Natural killer cell (primary cell): Measurements from ENCODE around the gene CABP7. TPM values are rescaled to one million over a fixed set of nuclear protein-coding genes. Genes with fewer than 3 reads are reported as not detected.

Experiments used
- ATAC-seq, 3 donors: fragments of 150-1000 bp in 2 of 3; fragments of 200-7000 bp in 1 of 3; cut with Tn5 transposase; 1 replicate in 1 of 3; 2 replicates in 2 of 3; pipeline ENCODE4 v1.10.0; 2021; ENCODE audit warnings: mild to moderate bottlenecking in 2 of 3, moderate library complexity in 2 of 3
- DNase-seq, 2 donors: peaks; one replicate each; pipeline versions ENCODE4 v3.0.0 to v3.0.0-alpha.2; 2013 to 2021; ENCODE audit warnings: mixed read lengths in 1 of 2
- H3K27ac ChIP-seq: one replicate; pipeline ENCODE4 v1.5.1; 2013; ENCODE audit warnings: mild to moderate bottlenecking, low read length
- H3K27me3 ChIP-seq: one replicate; pipeline ENCODE4 v1.6.1; 2013; ENCODE audit warnings: low read length; ENCODE audit not compliant: control insufficient read depth, insufficient read depth
- H3K36me3 ChIP-seq: one replicate; pipeline ENCODE4 v1.6.1; 2013; ENCODE audit warnings: low read length; ENCODE audit not compliant: control insufficient read depth, insufficient read depth
- H3K4me1 ChIP-seq: one replicate; pipeline ENCODE4 v1.6.1; 2013; ENCODE audit warnings: low read length; ENCODE audit not compliant: control insufficient read depth, insufficient read depth
- H3K4me3 ChIP-seq: one replicate; pipeline ENCODE4 v1.5.1; 2013; ENCODE audit warnings: low read length
- H3K9me3 ChIP-seq: one replicate; pipeline ENCODE4 v1.6.1; 2013; ENCODE audit warnings: low read length; ENCODE audit not compliant: control insufficient read depth, insufficient read depth
- H3K27ac Mint-ChIP-seq, 2 donors: one replicate each; pipeline ENCODE4 v1.8.0; 2022; ENCODE audit warnings: mild to moderate bottlenecking in 2 of 2, mixed read lengths in 2 of 2, moderate library complexity in 1 of 2
- H3K27me3 Mint-ChIP-seq, 2 donors: one replicate each; pipeline ENCODE4 v1.8.0; 2022; ENCODE audit warnings: low read depth in 2 of 2, mixed read lengths in 2 of 2
- H3K36me3 Mint-ChIP-seq: one replicate; pipeline ENCODE4 v1.8.0; 2022; ENCODE audit warnings: mixed read lengths
- H3K4me1 Mint-ChIP-seq, 2 donors: one replicate each; pipeline ENCODE4 v1.8.0; 2022; ENCODE audit warnings: mixed read lengths in 2 of 2
- H3K4me3 Mint-ChIP-seq: one replicate; pipeline ENCODE4 v1.8.0; 2022; ENCODE audit warnings: mild to moderate bottlenecking, moderate library complexity, mixed read lengths
- H3K9me3 Mint-ChIP-seq, 2 donors: one replicate each; pipeline ENCODE4 v1.8.0; 2022; ENCODE audit warnings: mixed read lengths in 2 of 2
- WGBS: methylation state at CpG from one replicate; pipeline ENCODE4 v1.1.7; 2013; ENCODE audit warnings: missing lambda C conversion rate; ENCODE audit not compliant: insufficient coverage; 5-methylcytosine and 5-hydroxymethylcytosine counted together
- intact Hi-C: fragments of 100-400 bp; cut with micrococcal nuclease; formaldehyde crosslinking; loops from one replicate; pipeline ENCODE4 v1.14.2; 2022
- total RNA-seq, 4 donors: library from RNA; stranded (reverse); fragments of 120-200 nt in 1 of 4; gene quantifications; one replicate each; pipeline versions ENCODE4 v1.2.3 to v1.2.4, GENCODE V29; 2013 to 2022
- TF ChIP-seq, protein P1 (sequence below): fragments of 200-600 bp; IDR thresholded peaks from one replicate; pipeline ENCODE4 v1.8.0; 2022; ENCODE audit warnings: antibody characterized with exemption

CABP7 gene
- total RNA-seq, 3 donors from 2014 or later (not counting 1 experiment from before 2014, with no cell fraction given), result 0.35 to 0.93 (median 0.54) TPM

DNA sequence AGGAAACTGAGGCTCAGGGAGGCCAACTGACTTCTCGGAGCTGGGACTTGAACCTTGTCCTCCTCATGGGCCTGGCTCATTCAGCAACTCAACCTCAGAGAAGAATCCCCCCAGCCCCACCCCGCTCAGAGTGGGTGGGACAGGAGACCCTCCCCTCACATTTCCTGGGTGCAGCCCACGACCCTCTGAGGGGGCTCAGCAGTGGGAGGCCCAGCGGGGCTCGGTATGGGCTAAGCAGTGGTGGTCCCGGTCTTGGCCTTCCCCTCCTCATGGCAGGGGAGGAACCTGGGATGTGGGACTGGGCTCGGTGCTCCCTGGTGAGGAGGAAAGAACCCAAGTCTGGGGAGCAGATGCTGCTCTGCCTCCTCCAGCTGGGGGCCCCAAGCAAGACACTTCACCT is 14.2 kb upstream of the CABP7 start:
- no peak overlapping the region for H3K4me3 Mint-ChIP-seq
- TF ChIP-seq, protein P1, sequence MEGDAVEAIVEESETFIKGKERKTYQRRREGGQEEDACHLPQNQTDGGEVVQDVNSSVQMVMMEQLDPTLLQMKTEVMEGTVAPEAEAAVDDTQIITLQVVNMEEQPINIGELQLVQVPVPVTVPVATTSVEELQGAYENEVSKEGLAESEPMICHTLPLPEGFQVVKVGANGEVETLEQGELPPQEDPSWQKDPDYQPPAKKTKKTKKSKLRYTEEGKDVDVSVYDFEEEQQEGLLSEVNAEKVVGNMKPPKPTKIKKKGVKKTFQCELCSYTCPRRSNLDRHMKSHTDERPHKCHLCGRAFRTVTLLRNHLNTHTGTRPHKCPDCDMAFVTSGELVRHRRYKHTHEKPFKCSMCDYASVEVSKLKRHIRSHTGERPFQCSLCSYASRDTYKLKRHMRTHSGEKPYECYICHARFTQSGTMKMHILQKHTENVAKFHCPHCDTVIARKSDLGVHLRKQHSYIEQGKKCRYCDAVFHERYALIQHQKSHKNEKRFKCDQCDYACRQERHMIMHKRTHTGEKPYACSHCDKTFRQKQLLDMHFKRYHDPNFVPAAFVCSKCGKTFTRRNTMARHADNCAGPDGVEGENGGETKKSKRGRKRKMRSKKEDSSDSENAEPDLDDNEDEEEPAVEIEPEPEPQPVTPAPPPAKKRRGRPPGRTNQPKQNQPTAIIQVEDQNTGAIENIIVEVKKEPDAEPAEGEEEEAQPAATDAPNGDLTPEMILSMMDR, result no peak
- ATAC-seq (no peak), DNase-seq (no peak)
- no peaks in the 10 kb centered on the region for H3K36me3 Mint-ChIP-seq
- Histone ChIP-seq H3K9me3 (no peaks in the 10 kb centered on the region), H3K27ac (no peak overlapping the region), H3K4me1 (peaks cover 3% of the 10 kb centered on the region), H3K4me3 (no peak overlapping the region), H3K27me3 (no peaks in the 10 kb centered on the region), H3K36me3 (no peaks in the 10 kb centered on the region)
- no peaks in the 10 kb centered on the region for H3K9me3 Mint-ChIP-seq
- H3K4me1 Mint-ChIP-seq, result peaks cover 0 to 10% of the 10 kb centered on the region in 2 donors
- intact Hi-C loops, result no loop called here
- peaks cover 0 to 9% of the 10 kb centered on the region in 2 donors for H3K27me3 Mint-ChIP-seq
- no peak overlapping the region for H3K27ac Mint-ChIP-seq
- 93% methylated on average over 7 of the region's 7 CpGs for WGBS

DNA sequence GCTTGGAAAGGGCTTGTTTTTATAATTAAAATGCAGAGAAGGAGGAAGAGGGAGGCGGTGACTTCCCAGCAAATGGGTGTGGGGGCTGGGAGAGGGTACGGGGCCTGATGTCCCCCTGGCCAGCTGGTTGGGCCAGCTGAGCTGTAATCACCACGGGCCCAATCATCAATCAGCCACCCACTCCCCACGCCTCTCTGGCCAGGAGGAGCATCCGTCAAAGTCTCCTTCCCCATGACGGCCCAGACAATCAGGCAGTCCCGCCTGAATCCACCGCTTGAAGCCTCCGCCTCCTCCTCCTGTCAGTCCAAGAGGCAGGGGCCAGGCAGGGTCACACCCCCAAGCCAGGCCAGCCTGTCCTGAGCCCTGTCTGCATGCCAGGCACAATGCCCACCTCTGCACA is 13.3 kb upstream of the CABP7 start:
- H3K36me3 Mint-ChIP-seq, result no peaks in the 10 kb centered on the region
- peaks cover 0 to 9% of the 10 kb centered on the region in 2 donors for H3K27me3 Mint-ChIP-seq
- TF ChIP-seq, protein P1, result no peak
- no peaks in the 10 kb centered on the region for H3K27me3 ChIP-seq
- H3K27ac Mint-ChIP-seq, result no peak overlapping the region
- H3K4me1 Mint-ChIP-seq, result peaks cover 0 to 10% of the 10 kb centered on the region in 2 donors
- H3K4me3 ChIP-seq, result no peak overlapping the region
- no peaks in the 10 kb centered on the region for H3K9me3 Mint-ChIP-seq
- H3K9me3 ChIP-seq, result no peaks in the 10 kb centered on the region
- DNase-seq (no peak), ATAC-seq (no peak)
- WGBS, result 64% methylated on average over 9 of the region's 9 CpGs
- intact Hi-C loops, result no loop called here
- H3K27ac ChIP-seq, result no peak overlapping the region
- H3K4me3 Mint-ChIP-seq, result no peak overlapping the region
- H3K36me3 ChIP-seq, result no peaks in the 10 kb centered on the region
- H3K4me1 ChIP-seq, result no peaks in the 10 kb centered on the region

DNA sequence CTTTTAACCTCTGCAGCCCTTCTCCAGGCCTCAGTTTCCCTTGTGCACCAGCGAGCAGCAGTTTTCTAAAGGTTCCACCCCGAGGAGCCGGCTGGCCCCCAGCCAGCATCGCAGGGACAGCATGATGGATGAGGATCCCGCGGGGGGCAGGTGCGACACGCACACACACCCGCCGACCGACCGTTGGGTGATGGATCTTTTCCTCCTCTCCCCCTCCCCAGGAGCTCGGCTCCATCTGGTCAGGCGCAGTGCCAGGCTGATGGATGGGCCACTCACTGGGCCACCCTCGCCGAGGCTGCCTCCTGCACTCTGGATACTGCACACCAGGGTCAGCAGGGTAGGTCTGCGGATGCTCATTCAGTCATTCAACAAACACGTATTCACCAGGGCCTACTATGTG is 12.8 kb upstream of the CABP7 start:
- Mint-ChIP-seq H3K4me3 (no peak overlapping the region), H3K27ac (no peak overlapping the region), H3K9me3 (no peaks in the 10 kb centered on the region), H3K4me1 (peaks cover 0 to 7% of the 10 kb centered on the region in 2 donors), H3K27me3 (peaks cover 0 to 5% of the 10 kb centered on the region in 2 donors), H3K36me3 (no peaks in the 10 kb centered on the region)
- H3K9me3 ChIP-seq, result no peaks in the 10 kb centered on the region
- H3K36me3 ChIP-seq, result no peaks in the 10 kb centered on the region
- no peaks in the 10 kb centered on the region for H3K27me3 ChIP-seq
- TF ChIP-seq, protein P1, result no peak
- no peaks in the 10 kb centered on the region for H3K4me1 ChIP-seq
- intact Hi-C loops, result no loop called here
- no peak for ATAC-seq
- H3K4me3 ChIP-seq, result no peak overlapping the region
- no peak overlapping the region for H3K27ac ChIP-seq
- WGBS, result 68% methylated on average over 18 of the region's 18 CpGs
- no peak for DNase-seq

DNA sequence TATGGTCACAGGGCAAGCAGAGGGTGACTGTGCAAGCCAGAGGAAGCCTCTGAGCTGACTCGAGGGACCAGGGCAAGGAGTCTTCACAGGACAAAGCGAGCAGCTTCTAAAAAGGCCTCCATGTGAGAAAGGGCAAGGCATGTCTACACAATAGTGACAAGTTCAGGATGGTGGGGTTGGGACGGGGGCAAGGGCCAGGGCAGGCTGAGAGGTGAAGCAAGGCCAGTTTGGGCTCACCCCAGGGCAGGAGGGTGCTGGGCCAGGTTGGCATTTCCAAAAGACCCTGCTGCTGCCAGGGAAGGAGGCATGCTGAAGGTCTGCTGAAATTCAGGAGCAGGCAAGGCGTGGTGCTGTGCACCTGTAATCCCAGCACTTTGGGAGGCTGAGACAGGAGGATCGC is 12.3 kb upstream of the CABP7 start:
- no peaks in the 10 kb centered on the region for H3K4me1 ChIP-seq
- no peaks in the 10 kb centered on the region for H3K9me3 ChIP-seq
- Mint-ChIP-seq H3K27me3 (peaks cover 0 to 4% of the 10 kb centered on the region in 2 donors), H3K9me3 (no peaks in the 10 kb centered on the region), H3K36me3 (no peaks in the 10 kb centered on the region), H3K4me1 (peaks cover 0 to 6% of the 10 kb centered on the region in 2 donors), H3K4me3 (no peak overlapping the region), H3K27ac (no peak overlapping the region)
- H3K4me3 ChIP-seq, result no peak overlapping the region
- DNase-seq (no peak), ATAC-seq (no peak)
- no peaks in the 10 kb centered on the region for H3K27me3 ChIP-seq
- intact Hi-C loops, result no loop called here
- H3K27ac ChIP-seq, result no peak overlapping the region
- TF ChIP-seq, protein P1, result no peak
- no peaks in the 10 kb centered on the region for H3K36me3 ChIP-seq
- 87% methylated on average over 5 of the region's 5 CpGs for WGBS
